Posterior cingulate gyrus (tissue), 11 donors: Measurements from ENCODE around the gene GALNTL6.
"Not testable (repeated sequence)": the region's sequence is repeated elsewhere in the genome, so short reads cannot be mapped to it uniquely, and the experiment has no call there.

ENCODE experiments used
- DNase-seq, 10 donors: peaks; one replicate each; pipeline versions ENCODE4 v3.0.0 to v3.0.0-alpha.2; 2020 to 2021; ENCODE audit warnings: mixed read lengths in 3 of 10
- intact Hi-C: fragments of 100-400 bp; cut with DNase I; formaldehyde crosslinking; loops from one replicate; pipeline ENCODE4 v1.15.1; 2023

GALNTL6 gene

GRCh38 chr4:173019664-173020063, 1206.5 kb downstream of the GALNTL6 start:
- DNase-seq = no peak
- intact Hi-C loops = loop anchor here (10.0 kb wide), 1 partner anchor 145 kb away; the partner anchor contains the start of gene GALNT7

GRCh38 chr4:173021746-173022573, 1208.8 kb downstream of the GALNTL6 start:
- intact Hi-C loops = loop anchor here (10.0 kb wide), 1 partner anchor 143 kb away; the partner anchor contains the start of gene GALNT7
- DNase-seq = not testable (repeated sequence)

GRCh38 chr4:173024203-173024602, 1211.0 kb downstream of the GALNTL6 start:
- intact Hi-C loops = loop anchor here (10.0 kb wide), 1 partner anchor 141 kb away; the partner anchor contains the start of gene GALNT7
- DNase-seq = no peak

- DNase-seq = peak in 3 of 10 donors; percentile 20 to 27 (median 27)
- intact Hi-C loops = loop anchor here (1.0 to 10.0 kb wide), 2 partner anchors 140 to 232 kb away; partner anchors contain the start of gene GALNT7
Measured at GRCh38 chr4:173025131-173025530, 1211.9 kb downstream of the GALNTL6 start.

- intact Hi-C loops = no loop called here
Measured at GRCh38 chr4:173037242-173037641, 1224.0 kb downstream of the GALNTL6 start.

GRCh38 chr4:173038192-173038896, 1225.1 kb downstream of the GALNTL6 start:
- intact Hi-C loops = no loop called here

More at GRCh38 chr4:173037242-173037641, 1224.0 kb downstream of the GALNTL6 start:
- no peak for DNase-seq

GRCh38 chr4:173039617-173040577, 1226.7 kb downstream of the GALNTL6 start:
- intact Hi-C loops = no loop called here
- no peak for DNase-seq

More at GRCh38 chr4:173038192-173038896, 1225.1 kb downstream of the GALNTL6 start:
- no peak for DNase-seq

GRCh38 chr4:173041482-173041881, 1228.3 kb downstream of the GALNTL6 start:
- DNase-seq = no peak
- intact Hi-C loops = no loop called here

- intact Hi-C loops, DNase-seq: not testable (repeated sequence)
Measured at GRCh38 chr4:173042139-173042538, 1228.9 kb downstream of the GALNTL6 start.

GRCh38 chr4:173044340-173044739, 1231.1 kb downstream of the GALNTL6 start:
- intact Hi-C loops = no loop called here
- no peak for DNase-seq

GRCh38 chr4:173045571-173045970, 1232.4 kb downstream of the GALNTL6 start:
- intact Hi-C loops = no loop called here
- no peak for DNase-seq

- intact Hi-C loops = no loop called here
Measured at GRCh38 chr4:173046144-173046543, 1232.9 kb downstream of the GALNTL6 start.

GRCh38 chr4:173046818-173047217, 1233.6 kb downstream of the GALNTL6 start:
- intact Hi-C loops = no loop called here
- DNase-seq = no peak

More at GRCh38 chr4:173046144-173046543, 1232.9 kb downstream of the GALNTL6 start:
- DNase-seq = peak in 1 of 10 donors; percentile 55

- no peak for DNase-seq
- intact Hi-C loops = no loop called here
Measured at GRCh38 chr4:173051232-173051631, 1238.0 kb downstream of the GALNTL6 start.

- intact Hi-C loops = no loop called here
- DNase-seq = no peak
Measured at GRCh38 chr4:173051716-173052115, 1238.5 kb downstream of the GALNTL6 start.

GRCh38 chr4:173052439-173052838, 1239.2 kb downstream of the GALNTL6 start:
- intact Hi-C loops = no loop called here
- DNase-seq = no peak

GRCh38 chr4:173056271-173056670, 1243.1 kb downstream of the GALNTL6 start:
- intact Hi-C loops = no loop called here
- DNase-seq = no peak

GRCh38 chr4:173056710-173057109, 1243.5 kb downstream of the GALNTL6 start:
- DNase-seq = no peak
- intact Hi-C loops = no loop called here

- intact Hi-C loops = no loop called here
- no peak for DNase-seq
Measured at GRCh38 chr4:173057442-173057841, 1244.2 kb downstream of the GALNTL6 start.

- DNase-seq = no peak
- intact Hi-C loops = no loop called here
Measured at GRCh38 chr4:173057901-173058300, 1244.7 kb downstream of the GALNTL6 start.
